AG04450 (cell line): ENCODE measurements around the gene PRAMEF12. TPM values are rescaled to one million over a fixed set of nuclear protein-coding genes. Genes with fewer than 3 reads are reported as not detected.

Source experiments
- CTCF ChIA-PET: fragments of 300-600, 350-600 bp; formaldehyde crosslinking; extraction: SDS; loops from one replicate; lab custom pipeline; 2022; ENCODE audit warnings: antibody characterized with exemption, inconsistent platforms; lab: Charles Lee
- POLR2A ChIA-PET: fragments of 350-600 bp; formaldehyde crosslinking; extraction: SDS; loops from one replicate; lab custom pipeline; 2021; ENCODE audit warnings: antibody characterized with exemption, inconsistent platforms; lab: Yijun Ruan, JAX
- DNase-seq: peaks from one replicate; pipeline ENCODE4 v3.0.0-alpha.2; 2011; ENCODE audit warnings: low read depth, low spot score
- H3K27ac ChIP-seq: one replicate; pipeline ENCODE4 v1.5.1; 2012; ENCODE audit warnings: low read depth, low read length, control low read depth
- H3K27me3 ChIP-seq: one replicate; pipeline ENCODE4 v1.6.0; 2012; ENCODE audit warnings: low read length; ENCODE audit not compliant: control insufficient read depth, insufficient read depth
- H3K4me3 ChIP-seq: 2 replicates; pipeline ENCODE4 v1.5.1; 2011; ENCODE audit warnings: mild to moderate bottlenecking, low read depth, low read length, control low read depth
- H3K9me3 ChIP-seq: 2 replicates; pipeline ENCODE4 v1.5.1; 2012; ENCODE audit warnings: low read length; ENCODE audit not compliant: control insufficient read depth, insufficient read depth
- CTCF ChIP-seq: IDR thresholded peaks from 2 replicates; pipeline ENCODE4 v1.5.1; 2011; ENCODE audit warnings: low read depth, low read length, control low read depth, inconsistent platforms
- polyA plus RNA-seq: library from polyadenylated mRNA; depleted of rRNA; stranded (reverse); fragments of >200 nt; gene quantifications from 2 replicates; pipeline ENCODE4 v1.2.3, GENCODE V29; 2011

The PRAMEF12 gene
- polyA plus RNA-seq, 1 experiment = not detected

GRCh38 chr1:12754738-12755137 lies 18.8 kb upstream of the PRAMEF12 start:
- DNase-seq = no peak
- no peaks in the 10 kb centered on the region for H3K27me3 ChIP-seq
- CTCF ChIA-PET = no interaction called here
- no peak overlapping the region for H3K27ac ChIP-seq
- H3K4me3 ChIP-seq = no peak overlapping the region
- POLR2A ChIA-PET = no interaction called here
- H3K9me3 ChIP-seq = peaks cover 16% of the 10 kb centered on the region
- no peak for TF ChIP-seq CTCF

- no peak for TF ChIP-seq CTCF
These were observed 17.3 kb upstream of the PRAMEF12 start for GRCh38 chr1:12756273-12756672.

GRCh38 chr1:12756768-12757413 lies 16.6 kb upstream of the PRAMEF12 start:
- Histone ChIP-seq H3K4me3 (no peak overlapping the region), H3K9me3 (peaks cover 33% of the 10 kb centered on the region), H3K27ac (no peak overlapping the region), H3K27me3 (no peaks in the 10 kb centered on the region)
- no peak for DNase-seq
- CTCF ChIA-PET = no interaction called here
- no peak for TF ChIP-seq CTCF
- POLR2A ChIA-PET = no interaction called here

More at GRCh38 chr1:12756273-12756672, 17.3 kb upstream of the PRAMEF12 start:
- no peak for DNase-seq
- H3K27ac ChIP-seq = no peak overlapping the region
- H3K9me3 ChIP-seq = peaks cover 27% of the 10 kb centered on the region
- ChIA-PET POLR2A (no interaction called here), CTCF (no interaction called here)
- no peaks in the 10 kb centered on the region for H3K27me3 ChIP-seq
- no peak overlapping the region for H3K4me3 ChIP-seq

GRCh38 chr1:12757836-12758235 lies 15.7 kb upstream of the PRAMEF12 start:
- H3K9me3 ChIP-seq = peaks cover 37% of the 10 kb centered on the region
- no peak overlapping the region for H3K4me3 ChIP-seq
- DNase-seq = no peak
- POLR2A ChIA-PET = no interaction called here
- no peak for TF ChIP-seq CTCF
- no peak overlapping the region for H3K27ac ChIP-seq
- CTCF ChIA-PET = no interaction called here
- no peaks in the 10 kb centered on the region for H3K27me3 ChIP-seq

GRCh38 chr1:12760256-12760795 lies 13.2 kb upstream of the PRAMEF12 start:
- no peaks in the 10 kb centered on the region for H3K27me3 ChIP-seq
- POLR2A ChIA-PET = no interaction called here
- no peak overlapping the region for H3K27ac ChIP-seq
- CTCF ChIA-PET = no interaction called here
- peaks cover 43% of the 10 kb centered on the region for H3K9me3 ChIP-seq
- no peak for DNase-seq
- TF ChIP-seq CTCF = no peak
- no peak overlapping the region for H3K4me3 ChIP-seq
